GM18867 (cell line): ENCODE results near the gene SCGB1A1.

Experiments
- ATAC-seq: cut with Tn5 transposase; IDR thresholded peaks from one replicate; pipeline ENCODE4 v1.9.1; 2021; ENCODE audit warnings: mild to moderate bottlenecking, moderate library complexity; ENCODE audit not compliant: unreplicated experiment

The SCGB1A1 gene

DNA sequence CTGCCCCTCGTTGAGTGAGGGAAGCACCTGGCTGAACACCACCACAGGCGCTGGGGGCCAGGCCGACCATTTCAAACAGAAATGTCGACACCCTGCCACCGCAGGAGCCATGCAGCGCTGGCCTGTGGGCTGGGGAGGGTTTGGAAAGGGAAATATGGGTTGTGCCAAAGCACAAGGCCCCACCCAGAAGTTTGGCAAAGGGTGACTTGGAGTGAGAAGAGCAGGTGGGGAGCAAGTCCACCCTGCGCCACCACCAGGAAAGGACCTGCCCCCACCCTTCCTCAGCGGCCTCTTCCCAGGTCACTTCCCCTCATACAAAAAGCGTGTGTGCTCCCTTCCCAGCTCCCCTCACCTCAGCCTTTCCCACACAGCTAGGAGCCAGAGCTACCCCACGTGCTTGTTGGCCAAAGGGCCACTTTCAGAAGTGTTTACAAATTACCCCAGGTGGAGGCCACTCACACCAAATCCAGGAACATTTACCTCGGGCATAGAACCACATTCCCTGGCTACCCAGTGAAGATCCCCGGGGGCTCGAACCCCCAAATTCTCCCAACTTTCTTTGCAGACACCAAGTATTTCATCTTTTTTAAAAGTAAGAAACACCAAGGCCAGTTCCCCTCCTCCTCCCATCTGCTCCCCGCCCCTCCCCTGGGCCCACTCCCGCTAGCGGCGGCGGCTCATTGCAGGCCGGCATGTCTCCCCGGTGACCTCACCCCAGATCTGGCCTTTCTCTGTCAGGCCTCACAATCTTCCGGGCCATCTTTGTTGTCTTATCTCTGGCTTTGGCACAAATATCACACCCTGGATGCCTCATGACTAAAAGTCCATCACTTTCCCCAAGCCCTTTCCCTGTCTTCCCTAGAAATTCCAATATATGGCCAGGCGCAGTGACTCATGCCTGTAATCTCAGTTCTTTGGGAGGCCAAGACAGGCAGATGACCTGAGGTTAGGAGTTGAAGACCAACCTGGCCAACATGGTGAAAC, 20.5 kb upstream of the SCGB1A1 start:
- ATAC-seq = no peak

DNA sequence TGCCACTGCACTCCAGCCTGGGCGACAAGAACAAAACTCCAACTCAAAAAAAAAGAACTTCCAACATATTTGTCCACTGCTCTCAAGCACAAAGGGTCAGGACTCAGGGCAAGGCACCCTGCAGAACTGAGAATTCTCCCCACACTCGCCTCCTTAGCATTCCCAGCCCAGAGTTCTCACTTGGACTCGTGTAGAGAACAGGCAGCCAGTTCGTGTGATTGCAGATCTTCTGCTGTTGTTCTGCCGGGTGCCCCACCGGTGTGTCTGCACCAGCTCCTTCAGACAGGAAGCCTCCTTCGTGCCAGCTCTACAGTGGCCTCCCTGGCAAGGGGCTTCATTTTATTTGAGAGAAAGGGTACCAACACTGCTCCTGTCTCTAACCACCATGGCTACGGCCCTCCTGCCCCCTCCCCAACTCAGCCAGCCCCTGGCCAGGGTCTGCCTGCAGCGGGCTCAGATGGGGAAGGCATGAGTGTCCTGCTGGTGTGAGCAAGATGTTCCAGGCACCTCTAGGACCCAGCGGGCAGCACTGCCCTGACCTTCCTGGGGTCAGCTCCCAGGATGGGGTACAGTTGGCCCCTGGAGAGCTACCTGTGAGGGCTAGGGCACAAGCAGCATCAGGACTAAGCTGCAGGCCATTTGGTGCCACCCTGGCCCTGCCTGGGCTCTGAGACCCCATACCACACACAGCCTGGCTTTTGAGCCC, 19.5 kb upstream of the SCGB1A1 start:
- no peak for ATAC-seq

DNA sequence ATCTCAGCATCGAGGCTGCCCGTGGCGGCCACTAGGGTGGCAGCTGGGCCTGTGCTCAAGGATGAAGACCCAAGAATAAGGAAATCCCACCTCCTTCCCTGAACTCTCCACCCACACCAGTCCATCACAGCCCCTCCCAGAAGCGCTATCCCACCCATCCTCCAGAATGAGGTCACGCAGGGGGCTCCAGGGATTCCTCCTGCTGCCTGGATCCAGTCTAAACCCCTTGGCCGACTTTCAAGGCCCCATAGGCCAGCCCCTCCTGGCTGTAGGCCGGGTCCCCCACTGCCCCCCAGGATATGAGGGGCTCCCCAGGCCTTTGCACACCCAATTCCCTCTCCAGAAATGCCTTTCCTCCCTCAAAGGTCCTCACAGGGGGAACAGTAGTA, 19.0 kb upstream of the SCGB1A1 start:
- ATAC-seq = no peak

DNA sequence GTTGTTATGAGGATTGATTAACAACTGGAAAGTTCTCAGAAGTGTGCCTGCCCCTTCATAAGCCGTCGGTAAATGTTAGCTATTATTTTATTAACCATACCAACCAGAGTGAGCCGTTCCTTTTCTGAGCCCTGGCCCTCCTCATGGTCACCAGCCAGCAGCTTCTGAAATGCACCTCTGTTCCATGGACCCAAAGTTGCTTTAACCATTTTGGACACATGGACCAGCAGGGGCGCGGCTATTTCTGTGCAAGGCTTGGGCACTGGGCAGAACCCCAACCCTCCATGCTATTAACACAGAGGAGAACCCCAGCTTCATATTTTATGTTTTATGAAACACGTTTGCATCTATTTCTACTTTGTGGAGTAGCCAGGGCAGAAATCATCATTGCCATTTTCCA, 18.6 kb upstream of the SCGB1A1 start:
- ATAC-seq = no peak

DNA sequence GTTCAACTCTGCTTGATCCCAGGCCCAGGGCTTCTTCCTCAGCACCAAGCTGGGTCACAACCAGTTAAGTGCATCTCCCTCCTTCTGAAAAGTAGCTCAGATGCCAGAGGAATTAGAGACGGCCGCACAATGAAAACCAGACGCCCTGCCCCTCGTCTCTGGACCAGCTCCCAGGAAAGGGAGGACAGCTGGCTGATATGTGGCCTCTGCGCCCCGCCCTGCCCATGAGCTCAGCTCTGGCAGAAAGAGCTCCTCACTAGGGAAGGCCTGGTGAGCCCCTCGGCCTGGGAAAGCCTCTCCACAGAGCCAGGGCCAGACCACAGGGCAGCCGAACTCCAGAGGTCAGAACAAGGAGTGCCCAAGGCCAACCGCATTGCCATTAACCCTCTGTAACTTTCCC, 18.1 kb upstream of the SCGB1A1 start:
- ATAC-seq = no peak

DNA sequence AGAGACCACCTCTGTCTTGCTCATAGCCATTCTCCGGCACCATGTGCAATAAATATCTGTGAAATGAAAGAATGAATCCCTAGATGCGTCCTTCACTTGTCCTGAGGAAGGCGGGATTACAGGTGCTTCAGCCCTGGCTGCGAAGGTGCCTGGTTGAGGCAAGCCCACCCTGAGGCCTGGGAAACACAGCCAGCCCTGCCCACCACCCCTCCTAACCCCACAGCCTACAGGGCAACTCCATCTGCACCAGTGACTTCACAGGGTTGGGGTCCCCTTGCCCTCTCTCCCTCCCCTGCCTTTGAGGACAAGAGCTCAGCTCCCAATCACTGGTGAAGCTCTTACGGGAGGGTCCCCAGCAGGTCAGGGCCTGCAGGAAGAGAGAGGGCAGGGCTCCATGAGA, 17.5 kb upstream of the SCGB1A1 start:
- ATAC-seq = no peak

DNA sequence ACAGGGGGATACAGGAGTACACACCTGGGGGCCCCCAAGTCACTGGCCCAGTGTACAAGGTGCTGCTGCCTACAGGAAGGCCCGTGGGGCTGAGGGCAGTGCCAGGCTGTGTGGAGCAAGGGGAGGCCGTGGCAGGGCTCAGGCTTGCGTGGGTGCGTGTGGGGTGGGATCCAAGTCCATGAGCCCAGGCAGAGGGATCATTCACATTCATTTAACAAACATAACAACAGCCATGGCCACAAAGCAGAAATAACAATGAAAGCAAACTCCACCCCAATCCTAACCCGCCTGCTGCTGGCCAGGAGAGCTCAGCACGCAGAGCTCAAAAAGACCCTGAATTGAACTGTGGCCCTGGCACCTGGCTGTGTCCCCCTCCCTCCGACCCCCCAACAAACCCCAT, 17.0 kb upstream of the SCGB1A1 start:
- no peak for ATAC-seq

DNA sequence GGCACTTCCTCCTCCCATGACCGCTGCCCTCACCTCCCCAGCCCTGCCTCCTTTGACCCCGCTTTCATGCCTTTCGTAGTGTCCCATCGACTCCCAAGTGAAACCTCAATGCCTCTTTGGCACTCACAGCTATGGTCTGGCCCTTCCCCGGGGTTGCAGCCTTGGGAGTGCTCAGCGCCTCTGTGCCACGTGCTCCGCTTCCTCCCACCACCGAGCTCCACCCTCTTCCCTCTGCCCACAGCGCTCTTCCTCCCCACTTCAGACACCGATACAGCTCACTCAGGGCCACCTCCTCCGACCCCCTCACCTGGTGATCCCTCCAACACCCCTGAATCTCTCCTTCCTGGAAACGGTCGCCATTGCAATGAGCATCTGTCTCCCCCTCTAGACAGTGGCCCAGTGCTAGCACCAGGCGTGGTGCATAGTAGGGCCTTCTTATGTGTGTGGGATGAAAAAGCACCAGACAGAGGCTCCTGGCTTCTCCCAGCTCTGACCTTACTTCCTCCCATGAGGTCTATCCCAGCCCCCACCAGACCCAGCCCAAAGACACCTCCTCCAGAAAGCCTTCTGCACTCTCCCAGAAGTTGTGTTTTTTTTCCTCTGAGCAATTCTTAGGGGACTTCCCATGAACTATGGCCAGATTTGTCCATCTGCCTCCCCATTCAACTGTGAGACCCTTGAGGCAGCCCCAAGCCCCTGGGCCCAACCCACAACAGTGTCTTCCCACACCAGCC, 16.4 kb upstream of the SCGB1A1 start:
- ATAC-seq = no peak

DNA sequence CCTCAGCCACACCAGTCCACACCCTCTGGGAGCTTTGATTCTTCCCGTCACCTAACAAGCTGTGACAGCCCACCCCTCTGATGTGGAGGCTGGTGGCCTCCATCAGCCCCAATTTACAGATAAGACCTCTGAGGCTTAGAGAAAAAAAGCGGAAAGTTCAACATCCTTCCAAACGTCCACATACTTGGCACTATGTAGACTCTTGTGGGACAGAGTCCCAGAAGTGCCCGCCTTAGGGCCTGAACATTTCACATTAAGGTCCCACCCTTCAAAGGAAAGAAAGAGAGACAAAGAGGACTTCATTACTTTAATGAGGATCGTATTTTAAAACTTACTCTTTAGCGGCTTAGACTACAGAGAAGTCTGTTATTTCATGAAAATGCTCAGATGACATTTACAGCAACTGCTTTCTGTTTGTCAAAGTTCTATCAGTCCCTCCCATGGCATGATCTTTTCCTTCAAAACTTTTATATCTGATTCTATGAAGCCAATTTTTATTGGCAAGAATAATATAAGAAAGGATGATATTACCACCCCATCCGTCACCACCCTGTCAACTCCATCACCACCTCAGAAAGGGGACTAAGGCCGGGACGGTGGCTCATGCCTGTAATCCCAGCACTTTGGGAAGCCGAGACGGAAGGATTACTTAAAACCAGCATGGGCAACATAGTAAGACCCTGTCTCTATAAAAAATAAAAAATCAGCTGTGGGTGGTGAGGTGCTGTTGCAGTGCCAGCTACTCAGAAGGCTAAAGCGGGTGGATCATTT, 15.7 kb upstream of the SCGB1A1 start:
- no peak for ATAC-seq

DNA sequence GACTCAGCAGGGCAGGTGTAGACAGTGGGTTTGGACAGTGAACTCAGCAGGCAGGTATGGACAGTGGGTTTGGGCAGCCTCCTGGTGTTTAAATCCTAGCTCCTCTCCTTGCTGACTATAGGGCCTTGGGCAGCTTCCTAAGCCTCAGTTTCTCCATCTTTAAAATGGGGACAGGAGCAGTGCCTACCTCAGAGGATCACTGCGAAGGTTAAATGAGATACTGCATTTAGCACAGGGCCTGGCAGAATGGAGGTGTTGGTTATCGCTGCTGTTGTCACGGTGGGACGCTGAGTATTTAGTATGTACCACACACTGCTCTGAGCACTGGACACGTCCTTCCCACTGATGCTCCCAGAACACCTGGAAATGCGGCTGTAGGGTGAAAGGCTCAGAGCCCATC, 14.4 kb upstream of the SCGB1A1 start:
- ATAC-seq = no peak

DNA sequence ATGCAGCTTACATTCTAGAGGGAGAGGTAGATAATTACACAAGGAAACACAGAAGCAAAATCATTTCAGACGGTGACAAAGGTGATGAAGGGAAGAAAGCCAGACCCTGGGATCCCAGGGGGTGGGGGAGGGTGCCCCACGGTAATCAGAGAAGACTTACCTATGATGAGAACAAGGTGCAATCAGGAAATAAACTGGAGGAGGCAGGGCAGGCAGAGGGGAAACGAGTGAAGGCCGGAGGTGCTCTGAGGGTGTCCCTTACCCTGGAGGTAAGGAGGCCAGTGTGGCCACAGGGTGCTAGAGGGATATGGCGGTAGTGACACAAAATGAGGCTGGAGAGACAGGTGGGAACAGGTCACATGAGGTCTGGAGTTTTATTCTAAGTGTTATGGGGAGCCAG, 13.9 kb upstream of the SCGB1A1 start:
- no peak for ATAC-seq

DNA sequence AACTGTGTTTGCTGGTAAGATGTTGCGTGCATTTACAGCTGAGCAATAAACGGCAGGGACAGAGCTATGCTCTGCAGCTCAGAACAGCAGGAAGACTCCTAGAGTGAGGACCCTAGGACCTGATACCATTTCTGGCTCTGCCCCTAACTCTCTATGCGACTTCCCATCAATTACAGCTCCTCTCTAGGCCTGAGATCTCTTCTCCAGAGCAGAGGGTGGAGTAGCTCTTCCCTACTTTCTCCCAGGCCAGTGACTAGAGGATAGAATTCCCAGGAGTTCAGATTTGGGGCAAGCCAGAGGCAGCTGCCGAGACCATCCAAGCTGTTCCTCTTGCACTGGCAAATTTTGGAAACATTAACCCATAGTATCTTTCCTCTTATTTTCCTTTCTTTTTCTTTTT, 12.8 kb upstream of the SCGB1A1 start:
- no peak for ATAC-seq

DNA sequence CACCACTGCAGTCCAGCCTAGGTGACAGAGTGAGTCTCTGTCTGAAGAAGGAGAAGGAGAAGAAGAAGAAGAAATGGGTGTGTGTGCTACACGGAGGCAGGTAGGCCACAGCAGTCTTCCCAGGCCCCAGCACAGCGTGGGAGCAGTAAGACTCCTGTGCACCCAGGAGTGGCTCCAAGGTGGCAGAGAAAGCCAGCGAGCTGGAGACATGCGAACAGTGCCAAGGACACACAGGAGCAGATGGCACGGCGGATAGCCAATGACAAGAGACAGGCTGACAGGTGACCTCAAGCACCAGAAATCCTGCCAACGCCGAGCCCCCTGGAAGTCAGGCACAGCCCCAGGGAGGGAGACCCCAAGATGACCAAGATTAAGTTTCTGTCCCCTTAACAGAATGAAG, 9.0 kb upstream of the SCGB1A1 start:
- ATAC-seq = no peak

DNA sequence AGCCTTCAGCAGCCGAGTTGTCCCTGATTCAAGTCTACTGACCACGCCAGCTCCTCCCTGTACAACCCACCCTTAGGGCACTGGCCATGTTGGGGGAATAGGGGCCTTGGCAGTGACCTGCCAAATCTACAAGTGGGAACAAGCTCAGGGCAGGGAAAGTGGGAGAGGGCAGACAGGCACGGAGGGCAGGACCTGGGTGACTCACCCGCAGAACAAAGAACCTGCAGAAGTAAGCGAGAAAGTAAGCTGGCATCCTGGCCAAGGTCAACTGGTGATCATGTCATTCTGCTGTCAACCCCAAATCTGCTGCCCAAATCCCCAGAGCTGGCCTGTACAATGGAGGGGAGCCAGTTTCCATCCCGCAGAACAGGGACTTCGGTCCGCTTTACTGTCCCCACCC, 7.9 kb upstream of the SCGB1A1 start:
- no peak for ATAC-seq

DNA sequence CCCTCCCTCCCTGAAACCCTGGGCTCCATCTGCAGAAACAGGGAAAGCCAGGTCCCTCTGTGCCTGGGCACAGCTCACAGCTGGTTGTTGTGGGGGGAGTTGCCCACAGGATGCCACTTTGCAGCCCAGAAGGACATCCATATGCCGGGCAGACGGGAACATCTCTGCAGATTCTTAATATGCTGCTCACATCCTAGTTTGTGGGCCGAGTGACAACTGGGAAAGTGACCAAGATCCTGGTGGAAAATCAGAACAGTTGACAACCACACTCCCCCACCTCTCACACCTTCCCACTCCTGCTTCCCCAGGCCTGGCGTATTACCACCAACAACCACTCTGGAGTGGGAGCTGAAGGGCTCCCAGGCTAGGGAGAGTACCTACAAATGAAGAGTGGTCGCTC, 7.3 kb upstream of the SCGB1A1 start:
- ATAC-seq = no peak

DNA sequence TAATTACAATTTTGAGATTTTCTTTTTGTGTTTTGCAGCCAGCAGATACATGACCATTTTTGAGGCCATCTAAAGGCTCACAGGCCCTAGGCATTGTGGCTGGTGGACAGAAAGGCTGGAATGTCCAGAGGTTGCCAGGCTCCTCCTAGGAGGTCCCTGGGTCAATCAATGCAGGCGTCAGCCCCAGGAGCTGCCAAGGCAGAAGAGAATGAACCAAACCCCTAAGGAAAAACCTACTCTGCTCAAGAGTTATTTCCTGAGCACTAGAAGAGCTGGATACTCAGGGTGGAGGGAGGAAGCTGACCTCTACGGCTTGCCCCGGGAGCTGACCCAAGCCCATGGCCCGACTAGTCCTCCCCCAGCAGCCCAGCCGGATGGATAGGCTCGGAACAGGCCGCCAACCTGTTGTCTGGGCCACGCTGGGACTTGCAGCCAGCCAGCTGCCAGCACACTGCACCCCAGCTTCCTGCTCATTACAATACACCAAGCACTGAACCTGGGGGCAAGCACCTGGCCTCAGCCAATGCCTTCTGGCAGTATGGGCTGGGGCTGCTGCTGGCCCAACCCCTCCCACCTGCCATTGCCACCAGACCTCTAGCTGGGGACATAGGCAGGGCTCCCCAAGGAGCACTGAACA, 5.7 kb upstream of the SCGB1A1 start:
- no peak for ATAC-seq

DNA sequence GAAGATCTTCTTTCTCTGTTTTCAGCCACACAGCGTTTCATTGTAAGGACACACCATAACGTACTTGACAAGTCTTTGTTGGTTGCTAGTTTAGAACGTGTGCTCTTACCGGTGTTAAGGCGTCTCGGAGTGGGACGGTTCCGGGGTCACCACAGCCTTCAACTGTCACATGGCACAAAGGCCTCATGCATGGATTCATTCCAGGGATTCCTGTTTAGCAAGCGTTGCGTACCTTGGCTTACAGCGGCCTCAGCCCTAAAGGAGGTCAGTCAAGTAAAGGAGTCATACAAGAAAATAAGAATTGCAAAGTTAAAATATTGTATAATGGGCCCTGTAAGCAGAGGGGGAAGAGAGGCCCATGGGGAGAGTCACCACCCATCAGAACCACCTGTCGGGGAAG, 2.2 kb upstream of the SCGB1A1 start:
- ATAC-seq = no peak

DNA sequence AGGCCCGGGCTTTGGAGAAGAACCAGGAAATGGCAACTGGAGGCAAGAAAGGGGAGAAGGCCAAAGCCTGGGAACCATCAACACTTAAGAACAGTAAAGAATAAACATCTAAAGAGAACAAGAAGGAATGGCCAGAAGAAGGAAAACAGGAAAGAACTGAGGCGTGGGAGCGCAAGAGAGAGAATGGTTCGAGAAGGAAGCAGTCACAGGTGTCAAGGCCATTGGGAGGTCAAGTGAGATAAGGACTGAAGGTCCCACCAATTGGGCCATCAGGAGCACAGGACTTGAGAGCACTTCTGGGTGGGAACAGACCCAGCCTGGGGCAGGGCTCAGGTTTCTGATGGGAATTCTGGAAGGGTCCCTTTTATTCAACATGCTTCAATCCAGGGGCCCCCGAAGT, 697 bp upstream of the SCGB1A1 start:
- no peak for ATAC-seq

DNA sequence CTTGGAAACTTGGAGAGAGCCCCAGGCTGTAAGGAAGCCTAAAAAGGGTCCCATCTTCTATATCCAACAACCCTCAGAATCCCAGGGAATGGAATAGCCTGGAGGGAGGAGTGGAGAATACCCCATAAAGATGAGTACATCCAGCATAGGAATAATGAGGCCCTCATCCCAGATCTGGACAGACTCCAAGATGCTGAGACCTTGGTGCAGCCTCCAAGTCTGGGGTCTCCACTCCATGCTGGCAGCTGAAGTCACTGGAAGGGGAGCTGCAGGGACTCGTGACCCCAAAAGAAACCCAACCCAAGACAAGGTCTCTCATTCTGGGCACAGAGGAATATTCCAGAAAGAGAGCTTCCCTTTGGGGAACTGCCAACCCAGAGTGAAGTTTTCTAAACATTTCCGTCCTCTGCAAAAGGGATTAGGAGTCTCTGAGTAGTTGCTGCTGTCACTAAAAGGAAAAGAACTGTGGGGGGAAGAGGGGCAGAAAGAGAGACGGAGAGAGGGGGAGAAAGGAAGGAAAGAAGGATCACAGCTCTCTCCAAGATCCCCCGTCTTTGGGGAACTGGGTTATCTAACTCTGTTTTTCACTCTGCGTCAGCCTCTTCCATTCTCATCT, 589 bp downstream of the SCGB1A1 start:
- no peak for ATAC-seq

DNA sequence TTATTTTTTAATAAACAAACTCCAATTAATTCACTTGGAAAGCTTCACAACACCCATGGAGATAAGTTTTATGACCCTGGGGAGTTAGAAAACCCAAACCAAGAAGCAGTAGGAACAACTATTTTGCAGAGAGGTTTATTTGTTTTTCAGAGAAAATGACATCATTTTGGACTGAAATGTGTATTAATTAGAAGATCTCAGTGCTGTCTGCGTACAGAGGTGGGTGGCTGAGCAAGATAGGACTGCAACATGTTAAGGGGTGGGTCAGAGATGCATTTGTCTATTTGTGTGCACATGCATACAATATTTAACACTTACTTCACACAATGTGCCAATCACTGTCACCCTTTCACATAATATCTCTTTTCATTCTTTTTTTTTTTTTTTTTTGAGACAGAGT, 1.1 kb downstream of the SCGB1A1 start:
- ATAC-seq = no peak
